IPS-20b (cell line): Measurements from ENCODE around the gene ARFGEF3.

Experiments used
- H3K27ac ChIP-seq: one replicate; pipeline ENCODE4 v1.5.1; 2013; ENCODE audit warnings: low read length
- H3K27me3 ChIP-seq: 2 replicates; pipeline ENCODE4 v1.6.1; 2013; ENCODE audit warnings: mild to moderate bottlenecking, low read length, inconsistent platforms; ENCODE audit not compliant: insufficient read depth
- H3K36me3 ChIP-seq: 2 replicates; pipeline ENCODE4 v1.6.1; 2013; ENCODE audit warnings: low read depth, mild to moderate bottlenecking, inconsistent platforms, low read length, moderate library complexity; ENCODE audit not compliant: insufficient read depth
- H3K4me1 ChIP-seq: 2 replicates; pipeline ENCODE4 v1.6.1; 2013; ENCODE audit warnings: mild to moderate bottlenecking, control low read depth, inconsistent platforms, low read length, moderate library complexity; ENCODE audit not compliant: insufficient read depth
- H3K4me3 ChIP-seq: 2 replicates; pipeline ENCODE4 v1.5.1; 2013; ENCODE audit warnings: mild to moderate bottlenecking, low read length, inconsistent platforms
- H3K9ac ChIP-seq: 2 replicates; pipeline ENCODE4 v1.6.1; 2013; ENCODE audit warnings: low read depth, mild to moderate bottlenecking, inconsistent platforms, low read length, moderate library complexity
- H3K9me3 ChIP-seq: 2 replicates; pipeline ENCODE4 v1.6.1; 2013; ENCODE audit warnings: mild to moderate bottlenecking, low read depth, low read length, inconsistent platforms; ENCODE audit not compliant: insufficient read depth

ARFGEF3 gene

GRCh38 chr6:138266095-138266494 is 104.4 kb downstream of the ARFGEF3 start:
- Histone ChIP-seq H3K9ac (no peak overlapping the region), H3K27ac (no peak overlapping the region), H3K27me3 (no peaks in the 10 kb centered on the region), H3K4me3 (no peak overlapping the region), H3K9me3 (no peaks in the 10 kb centered on the region), H3K4me1 (no peaks in the 10 kb centered on the region), H3K36me3 (peaks cover 13% of the 10 kb centered on the region; the same call in 1 of the 2 replicates)

- Histone ChIP-seq H3K4me1 (no peaks in the 10 kb centered on the region), H3K4me3 (no peak overlapping the region), H3K27ac (no peak overlapping the region), H3K36me3 (peaks cover 7% of the 10 kb centered on the region; the same call in 1 of the 2 replicates), H3K9me3 (no peaks in the 10 kb centered on the region), H3K27me3 (no peaks in the 10 kb centered on the region), H3K9ac (no peak overlapping the region)
These were observed 106.5 kb downstream of the ARFGEF3 start for GRCh38 chr6:138267971-138268895.

- Histone ChIP-seq H3K27ac (no peak overlapping the region), H3K9ac (no peak overlapping the region), H3K4me3 (no peak overlapping the region), H3K4me1 (no peaks in the 10 kb centered on the region), H3K27me3 (no peaks in the 10 kb centered on the region), H3K9me3 (no peaks in the 10 kb centered on the region), H3K36me3 (no peaks in the 10 kb centered on the region)
These were observed 109.7 kb downstream of the ARFGEF3 start for GRCh38 chr6:138271451-138271850.

GRCh38 chr6:138272533-138273315 is 111.0 kb downstream of the ARFGEF3 start:
- H3K27me3 ChIP-seq: no peaks in the 10 kb centered on the region
- H3K4me3 ChIP-seq: no peak overlapping the region
- no peaks in the 10 kb centered on the region for H3K36me3 ChIP-seq
- no peak overlapping the region for H3K27ac ChIP-seq
- H3K4me1 ChIP-seq: no peaks in the 10 kb centered on the region
- no peaks in the 10 kb centered on the region for H3K9me3 ChIP-seq
- no peak overlapping the region for H3K9ac ChIP-seq

GRCh38 chr6:138275976-138276375 is 114.2 kb downstream of the ARFGEF3 start:
- Histone ChIP-seq H3K27ac (no peak overlapping the region), H3K9ac (no peak overlapping the region), H3K27me3 (no peaks in the 10 kb centered on the region), H3K36me3 (peaks cover 11% of the 10 kb centered on the region), H3K9me3 (no peaks in the 10 kb centered on the region), H3K4me3 (no peak overlapping the region), H3K4me1 (no peaks in the 10 kb centered on the region)

GRCh38 chr6:138277835-138278234 is 116.1 kb downstream of the ARFGEF3 start:
- H3K9ac ChIP-seq: no peak overlapping the region
- no peaks in the 10 kb centered on the region for H3K27me3 ChIP-seq
- no peak overlapping the region for H3K27ac ChIP-seq
- no peaks in the 10 kb centered on the region for H3K4me1 ChIP-seq
- no peak overlapping the region for H3K4me3 ChIP-seq
- no peaks in the 10 kb centered on the region for H3K9me3 ChIP-seq
- H3K36me3 ChIP-seq: peaks cover 11% of the 10 kb centered on the region

- no peak overlapping the region for H3K27ac ChIP-seq
- peaks cover 15% of the 10 kb centered on the region for H3K36me3 ChIP-seq
- H3K9me3 ChIP-seq: no peaks in the 10 kb centered on the region
- H3K4me1 ChIP-seq: no peaks in the 10 kb centered on the region
- no peak overlapping the region for H3K4me3 ChIP-seq
- H3K9ac ChIP-seq: no peak overlapping the region
- H3K27me3 ChIP-seq: no peaks in the 10 kb centered on the region
These were observed 116.6 kb downstream of the ARFGEF3 start for GRCh38 chr6:138278326-138278725.

- H3K27me3 ChIP-seq: no peaks in the 10 kb centered on the region
- no peaks in the 10 kb centered on the region for H3K9me3 ChIP-seq
- no peaks in the 10 kb centered on the region for H3K4me1 ChIP-seq
These were observed 124.1 kb downstream of the ARFGEF3 start for GRCh38 chr6:138285800-138286199.

GRCh38 chr6:138286698-138287097 is 125.0 kb downstream of the ARFGEF3 start:
- no peak overlapping the region for H3K27ac ChIP-seq

More at GRCh38 chr6:138285800-138286199, 124.1 kb downstream of the ARFGEF3 start:
- no peak overlapping the region for H3K9ac ChIP-seq
- no peak overlapping the region for H3K27ac ChIP-seq
- H3K36me3 ChIP-seq: peaks cover 42% of the 10 kb centered on the region; the same call in 1 of the 2 replicates
- H3K4me3 ChIP-seq: no peak overlapping the region

GRCh38 chr6:138287144-138287955 is 125.6 kb downstream of the ARFGEF3 start:
- Histone ChIP-seq H3K4me1 (peaks cover 4% of the 10 kb centered on the region; the same call in 1 of the 2 replicates), H3K9me3 (no peaks in the 10 kb centered on the region), H3K27me3 (no peaks in the 10 kb centered on the region), H3K27ac (no peak overlapping the region), H3K4me3 (no peak overlapping the region), H3K36me3 (peaks cover 43% of the 10 kb centered on the region; the same call in 1 of the 2 replicates), H3K9ac (no peak overlapping the region)

More at GRCh38 chr6:138286698-138287097, 125.0 kb downstream of the ARFGEF3 start:
- H3K27me3 ChIP-seq: no peaks in the 10 kb centered on the region
- no peak overlapping the region for H3K4me3 ChIP-seq
- H3K9ac ChIP-seq: no peak overlapping the region
- peaks cover 4% of the 10 kb centered on the region; the same call in 1 of the 2 replicates for H3K4me1 ChIP-seq
- H3K9me3 ChIP-seq: no peaks in the 10 kb centered on the region
- H3K36me3 ChIP-seq: peaks cover 42% of the 10 kb centered on the region; the same call in 1 of the 2 replicates
